ENCODE results near the gene CEACAM20. TPM values are rescaled to one million over a fixed set of nuclear protein-coding genes. Genes with fewer than 3 reads are reported as not detected.
"Not testable (repeated sequence)": the region's sequence is repeated elsewhere in the genome, so short reads cannot be mapped to it uniquely, and the experiment has no call there.

Gene CEACAM20
- total RNA-seq, 1 experiment from 2014 or later = not detected

- Histone ChIP-seq H3K36me3 (ENCODE audit: insufficient read depth, low read length, poor library complexity, severe bottlenecking) (no peaks in the 10 kb centered on the region), H3K27me3 (replicated peaks; ENCODE audit: insufficient read depth, low read depth, low read length, poor library complexity) (no peaks in the 10 kb centered on the region), H3K9me3 (ENCODE audit: low read depth, low read length, poor library complexity, severe bottlenecking) (no peaks in the 10 kb centered on the region), H3K4me3 (ENCODE audit: low read depth, low read length, poor library complexity, severe bottlenecking) (no peak overlapping the region), H3K4me1 (ENCODE audit: insufficient read depth, low read length, poor library complexity, severe bottlenecking) (no peaks in the 10 kb centered on the region), H3K27ac (ENCODE audit: low read depth, low read length, poor library complexity, severe bottlenecking) (no peak overlapping the region)
- no TSS peak for BruUV-seq (replicated peaks)
- intact Hi-C loops (cut with micrococcal nuclease; ENCODE audit: unreplicated experiment) = no loop called here
- no peak for TF ChIP-seq CTCF (conservative IDR thresholded peaks at IDR 0.05; ENCODE audit: low read depth, low read length)
- TF ChIP-seq EZH2 (IDR thresholded peaks at IDR 0.05; ENCODE audit: borderline replicate concordance, low read depth, low read length, poor library complexity, severe bottlenecking) = no peak
- DNase-seq (ENCODE audit: low spot score) = no peak
- ChIA-PET CTCF (no interaction called here), POLR2A (ENCODE audit: low non-redundant PET) (no interaction called here)
Measured at GRCh38 chr19:44553478-44554171, 24.1 kb upstream of the CEACAM20 start.

GRCh38 chr19:44552324-44552723 is 22.8 kb upstream of the CEACAM20 start:
- Histone ChIP-seq H3K9me3 (ENCODE audit: low read depth, low read length, poor library complexity, severe bottlenecking) (no peaks in the 10 kb centered on the region), H3K36me3 (ENCODE audit: insufficient read depth, low read length, poor library complexity, severe bottlenecking) (no peaks in the 10 kb centered on the region), H3K4me3 (ENCODE audit: low read depth, low read length, poor library complexity, severe bottlenecking) (no peak overlapping the region), H3K4me1 (ENCODE audit: insufficient read depth, low read length, poor library complexity, severe bottlenecking) (no peaks in the 10 kb centered on the region), H3K27me3 (replicated peaks; ENCODE audit: insufficient read depth, low read depth, low read length, poor library complexity) (no peaks in the 10 kb centered on the region), H3K27ac (ENCODE audit: low read depth, low read length, poor library complexity, severe bottlenecking) (no peak overlapping the region)
- ChIA-PET CTCF (interaction anchor here (1.0 kb wide), 1 partner anchor 19 kb away, joined by 3 read pairs; no protein-coding TSS in a partner anchor), POLR2A (ENCODE audit: low non-redundant PET) (no interaction called here)
- intact Hi-C loops (cut with micrococcal nuclease; ENCODE audit: unreplicated experiment) = no loop called here
- peak; percentile 47 for DNase-seq (ENCODE audit: low spot score)
- BruUV-seq (replicated peaks) = no TSS peak
- peak; percentile 71 for TF ChIP-seq CTCF (conservative IDR thresholded peaks at IDR 0.05; ENCODE audit: low read depth, low read length)
- TF ChIP-seq EZH2 (IDR thresholded peaks at IDR 0.05; ENCODE audit: borderline replicate concordance, low read depth, low read length, poor library complexity, severe bottlenecking) = no peak

- intact Hi-C loops (cut with micrococcal nuclease; ENCODE audit: unreplicated experiment) = no loop called here
- no peaks in the 10 kb centered on the region for H3K27me3 ChIP-seq (replicated peaks; ENCODE audit: insufficient read depth, low read depth, low read length, poor library complexity)
- H3K9me3 ChIP-seq (ENCODE audit: low read depth, low read length, poor library complexity, severe bottlenecking) = no peaks in the 10 kb centered on the region
- H3K27ac ChIP-seq (ENCODE audit: low read depth, low read length, poor library complexity, severe bottlenecking) = no peak overlapping the region
- CTCF ChIA-PET = interaction anchor here (1.0 kb wide), 1 partner anchor 19 kb away, joined by 3 read pairs; no protein-coding TSS in a partner anchor
- POLR2A ChIA-PET (ENCODE audit: low non-redundant PET) = no interaction called here
- no peaks in the 10 kb centered on the region for H3K36me3 ChIP-seq (ENCODE audit: insufficient read depth, low read length, poor library complexity, severe bottlenecking)
- H3K4me1 ChIP-seq (ENCODE audit: insufficient read depth, low read length, poor library complexity, severe bottlenecking) = no peaks in the 10 kb centered on the region
- no peak for DNase-seq (ENCODE audit: low spot score)
- TF ChIP-seq CTCF (conservative IDR thresholded peaks at IDR 0.05; ENCODE audit: low read depth, low read length) (no peak), EZH2 (IDR thresholded peaks at IDR 0.05; ENCODE audit: borderline replicate concordance, low read depth, low read length, poor library complexity, severe bottlenecking) (no peak)
- no peak overlapping the region for H3K4me3 ChIP-seq (ENCODE audit: low read depth, low read length, poor library complexity, severe bottlenecking)
- BruUV-seq (replicated peaks) = no TSS peak
Measured at GRCh38 chr19:44551850-44552249, 22.4 kb upstream of the CEACAM20 start.

GRCh38 chr19:44550976-44551375 is 21.5 kb upstream of the CEACAM20 start:
- CTCF ChIA-PET; H3K27me3 ChIP-seq (replicated peaks; ENCODE audit: insufficient read depth, low read depth, low read length, poor library complexity); H3K27ac ChIP-seq (ENCODE audit: low read depth, low read length, poor library complexity, severe bottlenecking); intact Hi-C loops (cut with micrococcal nuclease; ENCODE audit: unreplicated experiment); H3K4me3 ChIP-seq (ENCODE audit: low read depth, low read length, poor library complexity, severe bottlenecking); H3K36me3 ChIP-seq (ENCODE audit: insufficient read depth, low read length, poor library complexity, severe bottlenecking); DNase-seq (ENCODE audit: low spot score); H3K9me3 ChIP-seq (ENCODE audit: low read depth, low read length, poor library complexity, severe bottlenecking); H3K4me1 ChIP-seq (ENCODE audit: insufficient read depth, low read length, poor library complexity, severe bottlenecking); POLR2A ChIA-PET (ENCODE audit: low non-redundant PET); BruUV-seq (replicated peaks): not testable (repeated sequence)

All from A673 (cell line).